K562 (cell line): ENCODE data around the gene SPATS2L. TPM values are rescaled to one million over a fixed set of nuclear protein-coding genes. Genes with fewer than 3 reads are reported as not detected.

Experiments used
- ATAC-seq: fragments of 200-7000 bp; cut with Tn5 transposase; 3 replicates; pipeline ENCODE4 v1.9.1; 2020; ENCODE audit warnings: moderate library complexity
- BruUV-seq: library from RNA; stranded (reverse); fragments of 400-500 nt; replicated peaks from 2 replicates; lab custom pipeline; 2021; lab: Mats Ljungman, UMichigan
- CTCF ChIA-PET: fragments of 300-600 bp; formaldehyde crosslinking; extraction: SDS; loops from one replicate; lab custom pipeline; 2021; ENCODE audit warnings: low intra/inter-chr PET ratio; lab: Yijun Ruan, JAX
- POLR2A ChIA-PET: fragments of 300-600, 350-650 bp; sonication (Branson Sonifier 250); formaldehyde crosslinking; extraction: SDS; loops from one replicate; lab custom pipeline; 2021; ENCODE audit warnings: antibody characterized with exemption, inconsistent platforms; lab: Yijun Ruan, JAX
- DNase-seq, 4 experiments: peaks; one replicate each; pipeline versions ENCODE4 v3.0.0 to v3.0.0-alpha.2; 2011 to 2018; ENCODE audit warnings: low spot score in 3 of 4, mixed read lengths in 3 of 4; ENCODE audit errors: extremely low read depth in 1 of 4
- FAIRE-seq: peaks from 2 replicates; lab custom pipeline; 2011; peaks lifted over from hg19 to GRCh38; lab: Jason Lieb, UNC
- H2AFZ ChIP-seq: 2 replicates; pipeline ENCODE4 v1.6.0; 2011; ENCODE audit warnings: low read depth, low read length, control low read depth, inconsistent platforms
- H3K27ac ChIP-seq: fragments of 200-600 bp; 3 replicates; pipeline ENCODE4 v1.8.0; 2011; ENCODE audit warnings: low read depth, mild to moderate bottlenecking, control low read depth, inconsistent platforms, low read length, moderate library complexity, mixed read lengths; ENCODE audit errors: extremely low read depth
- H3K27me3 ChIP-seq, 2 experiments: fragments of 300-600 bp in 1 of 2; 2 replicates in 1 of 2; 3 replicates in 1 of 2; pipeline versions ENCODE4 v1.6.0 to v1.8.0; 2011; ENCODE audit warnings: inconsistent platforms in 2 of 2, low read length in 2 of 2, mild to moderate bottlenecking in 1 of 2, mixed read lengths in 1 of 2, moderate library complexity in 1 of 2; ENCODE audit not compliant: control insufficient read depth in 2 of 2, insufficient read depth in 2 of 2
- H3K36me3 ChIP-seq: fragments of 300-600 bp; 3 replicates; pipeline ENCODE4 v1.8.0; 2011; ENCODE audit warnings: mild to moderate bottlenecking, low read length, inconsistent platforms; ENCODE audit not compliant: control insufficient read depth, insufficient read depth
- H3K4me1 ChIP-seq, 2 experiments: fragments of 200-600 bp in 1 of 2; replicated peaks in 1 of 2; 2 replicates in 1 of 2; 3 replicates in 1 of 2; pipeline versions ENCODE4 v1.5.1 to v1.8.0; 2011; ENCODE audit warnings: inconsistent platforms in 2 of 2, low read length in 2 of 2, mild to moderate bottlenecking in 1 of 2, mixed read lengths in 1 of 2, moderate library complexity in 1 of 2; ENCODE audit not compliant: control insufficient read depth in 2 of 2, insufficient read depth in 2 of 2
- H3K4me2 ChIP-seq: 2 replicates; pipeline ENCODE4 v1.6.1; 2011; ENCODE audit warnings: low read length, control low read depth, inconsistent platforms, mixed read lengths; ENCODE audit not compliant: insufficient read depth
- H3K4me3 ChIP-seq: fragments of 200-600 bp; sonication (generic), shearing (Covaris generic); 2 replicates; pipeline ENCODE4 v1.5.1; 2016; ENCODE audit warnings: control low read depth, inconsistent platforms
- H3K79me2 ChIP-seq: fragments of 200-600 bp; 3 replicates; pipeline ENCODE4 v1.8.0; 2011; ENCODE audit warnings: low read length, inconsistent platforms; ENCODE audit not compliant: control insufficient read depth, insufficient read depth
- H3K9ac ChIP-seq, 2 experiments: 2 replicates each; pipeline versions ENCODE4 v1.6.0 to v1.6.1; 2011; ENCODE audit warnings: low read depth in 2 of 2, low read length in 2 of 2, control low read depth in 1 of 2, inconsistent platforms in 1 of 2, mild to moderate bottlenecking in 1 of 2, mixed read lengths in 1 of 2; ENCODE audit not compliant: insufficient read depth in 1 of 2
- H3K9me1 ChIP-seq: one replicate; pipeline ENCODE4 v1.6.0; 2011; ENCODE audit warnings: inconsistent platforms, mild to moderate bottlenecking, low read length, moderate library complexity; ENCODE audit not compliant: control insufficient read depth, insufficient read depth
- H3K9me3 ChIP-seq: replicated peaks from 2 replicates; pipeline ENCODE4 v1.5.1; 2011; ENCODE audit warnings: low read depth, low read length, inconsistent platforms; ENCODE audit not compliant: control insufficient read depth, insufficient read depth
- H4K20me1 ChIP-seq: replicated peaks from 2 replicates; pipeline ENCODE4 v1.6.1; 2011; ENCODE audit warnings: low read length, inconsistent platforms, mixed read lengths; ENCODE audit not compliant: control insufficient read depth, insufficient read depth
- ATF3 ChIP-seq, 2 experiments: fragments of 450-650 bp in 1 of 2; sonication (generic) in 1 of 2; formaldehyde crosslinking in 1 of 2; IDR thresholded peaks in 1 of 2; conservative IDR thresholded peaks in 1 of 2; 2 replicates each; pipeline versions ENCODE4 v1.6.1 to v1.8.1; 2016 to 2023; ENCODE audit warnings: mild to moderate bottlenecking in 2 of 2, moderate library complexity in 2 of 2, inconsistent platforms in 1 of 2, missing genetic modification reagents in 1 of 2
- CBX1 ChIP-seq: sonication (generic); IDR thresholded peaks from 2 replicates; pipeline ENCODE4 v1.6.1; 2016; ENCODE audit warnings: antibody characterized with exemption, low read depth, mild to moderate bottlenecking
- CEBPB ChIP-seq: fragments of 450-650 bp; IDR thresholded peaks from 2 replicates; pipeline ENCODE4 v1.6.1; 2016; ENCODE audit warnings: missing genetic modification characterization, missing compliant biosample characterization
- CEBPG ChIP-seq, 3 experiments: fragments of 200-800 bp in 1 of 3; sonication (Bioruptor generic) in 1 of 3; sonication (generic) in 1 of 3; formaldehyde crosslinking in 1 of 3; IDR thresholded peaks in 2 of 3; conservative IDR thresholded peaks in 1 of 3; 2 replicates each; pipeline versions ENCODE4 v1.6.1 to v1.8.0; 2016 to 2022; ENCODE audit warnings: missing compliant biosample characterization in 2 of 3, missing genetic modification characterization in 2 of 3, mild to moderate bottlenecking in 1 of 3, missing genetic modification reagents in 1 of 3
- CREM ChIP-seq: IDR thresholded peaks from 2 replicates; pipeline ENCODE4 v1.6.1; 2014; ENCODE audit warnings: antibody characterized with exemption, low read depth
- CSDE1 ChIP-seq, 2 experiments: fragments of 450-650 bp; IDR thresholded peaks; 2 replicates each; pipeline ENCODE4 v1.6.1; 2016; ENCODE audit warnings: mild to moderate bottlenecking in 1 of 2
- EP400 ChIP-seq: fragments of 450-650 bp; IDR thresholded peaks from 2 replicates; pipeline ENCODE4 v1.6.1; 2017; ENCODE audit warnings: antibody characterized with exemption, mild to moderate bottlenecking, moderate library complexity
- ESRRA ChIP-seq: fragments of 450-650 bp; IDR thresholded peaks from 2 replicates; pipeline ENCODE4 v1.6.1; 2014; ENCODE audit warnings: low read depth, mild to moderate bottlenecking, moderate library complexity, borderline replicate concordance
- GABPB2 ChIP-seq: fragments of 250-450 bp; sonication (Bioruptor Pico); conservative IDR thresholded peaks from 2 replicates; pipeline ENCODE4 v1.5.1; 2021; ENCODE audit warnings: mild to moderate bottlenecking
- GATAD2A ChIP-seq: fragments of 450-650 bp; IDR thresholded peaks from 2 replicates; pipeline ENCODE4 v1.6.1; 2017
- HDAC2 ChIP-seq: fragments of 450-650 bp; IDR thresholded peaks from 2 replicates; pipeline ENCODE4 v1.6.1; 2016; ENCODE audit warnings: mild to moderate bottlenecking
- HEY1 ChIP-seq: fragments of 250-450 bp; sonication (Bioruptor Pico); IDR thresholded peaks from 2 replicates; pipeline ENCODE4 v1.5.0; 2020; ENCODE audit warnings: mild to moderate bottlenecking, moderate library complexity, borderline replicate concordance
- NELFE ChIP-seq: IDR thresholded peaks from 2 replicates; pipeline ENCODE4 v1.6.1; 2011; ENCODE audit warnings: mild to moderate bottlenecking; ENCODE audit not compliant: insufficient read depth, insufficient read length
- SNRNP70 ChIP-seq: fragments of 200-400 bp; formaldehyde crosslinking; optimal IDR thresholded peaks from 2 replicates; pipeline ENCODE3; 2017; ENCODE audit warnings: low read depth, low read length
- SP2 ChIP-seq: IDR thresholded peaks from 2 replicates; pipeline ENCODE4 v1.6.1; 2011; ENCODE audit warnings: mild to moderate bottlenecking, low read depth, low read length, moderate library complexity; ENCODE audit not compliant: poor library complexity, severe bottlenecking; ENCODE audit errors: extremely low read depth
- SRSF9 ChIP-seq: fragments of 200-400 bp; formaldehyde crosslinking; IDR thresholded peaks from 2 replicates; pipeline ENCODE4 v1.6.1; 2017; ENCODE audit warnings: low read depth, low read length, borderline replicate concordance
- STAT5B ChIP-seq: fragments of 250-450 bp; sonication (Bioruptor Pico); IDR thresholded peaks from 2 replicates; pipeline ENCODE4 v1.8.0; 2021; ENCODE audit warnings: mild to moderate bottlenecking, inconsistent platforms
- SUPT5H ChIP-seq: fragments of 450-650 bp; IDR thresholded peaks from 2 replicates; pipeline ENCODE4 v1.6.1; 2016
- TCF3 ChIP-seq: sonication (generic); formaldehyde crosslinking; IDR thresholded peaks from 2 replicates; pipeline ENCODE4 v1.4.0; 2020; ENCODE audit warnings: mild to moderate bottlenecking, missing genetic modification reagents
- THAP7 ChIP-seq: fragments of 250-450 bp; sonication (Bioruptor Pico); IDR thresholded peaks from 2 replicates; pipeline ENCODE4 v1.5.0; 2021
- ZKSCAN3 ChIP-seq: fragments of 250-450 bp; sonication (Bioruptor Pico); IDR thresholded peaks from 2 replicates; pipeline ENCODE4 v1.4.0; 2020
- ZNF133 ChIP-seq: fragments of 250-450 bp; sonication (Bioruptor Pico); IDR thresholded peaks from 2 replicates; pipeline ENCODE4 v1.4.0; 2020; ENCODE audit warnings: mild to moderate bottlenecking
- ZNF311 ChIP-seq: fragments of 250-450 bp; sonication (Bioruptor Pico); IDR thresholded peaks from 2 replicates; pipeline ENCODE4 v1.4.0; 2020; ENCODE audit warnings: mild to moderate bottlenecking, moderate library complexity
- ZNF316 ChIP-seq: fragments of 450-650 bp; IDR thresholded peaks from 2 replicates; pipeline ENCODE4 v1.6.1; 2016
- ZNF655 ChIP-seq: fragments of 250-450 bp; sonication (Bioruptor Pico); IDR thresholded peaks from 2 replicates; pipeline ENCODE4 v1.5.0; 2021
- in situ Hi-C: fragments of 300-500 bp; cut with MboI; formaldehyde crosslinking; loops from 4 replicates; pipeline ENCODE4 v1.15.0; 2018; ENCODE audit warnings: inconsistent platforms, mixed read lengths
- intact Hi-C: fragments of 100-400 bp; cut with micrococcal nuclease; formaldehyde crosslinking; loops from 2 replicates; pipeline ENCODE4 v1.14.2; 2022
- polyA plus RNA-seq, 8 experiments: library from polyadenylated mRNA; depleted of rRNA in 4 of 8; stranded (reverse) in 5 of 8; unstranded in 3 of 8; fragments of >200 nt; fragmentation: Nextera tagmentation in 2 of 8; fragmentation: Illumina TruSeq in 1 of 8; extraction: Ambion mirVana in 2 of 8; extraction: Trizol in 1 of 8; gene quantifications; 2 replicates each; pipeline versions ENCODE4 v1.2.1 to v1.2.3, GENCODE V29; 2011 to 2014; ENCODE audit warnings: inconsistent platforms in 1 of 8, missing spikeins in 1 of 8
- total RNA-seq, 7 experiments: library from RNA; depleted of rRNA in 6 of 7; stranded (reverse); fragments of >200 nt in 6 of 7; fragmentation: Illumina TruSeq in 2 of 7; extraction: Trizol in 2 of 7; gene quantifications; 2 replicates each; pipeline versions ENCODE4 v1.2.1 to v1.2.3, GENCODE V29; 2011 to 2021; ENCODE audit warnings: low replicate concordance in 1 of 7

Gene SPATS2L
- total and polyA plus RNA-seq, 9 of the 15 experiments (the other 6 are each of a cell fraction or from before 2014, with no cell fraction given), result 11.3 to 41.5 (median 24.9) TPM

GRCh38 chr2:200279857-200280256, 26.6 kb upstream of the SPATS2L start:
- in situ Hi-C loops (no loop called here), intact Hi-C loops (no loop called here)
- no peak overlapping the region for H3K4me2 ChIP-seq
- no peaks in the 10 kb centered on the region for H3K9me1 ChIP-seq
- H4K20me1 ChIP-seq, result no peaks in the 10 kb centered on the region
- no peaks in the 10 kb centered on the region for H3K79me2 ChIP-seq
- DNase-seq, result no peak
- no peak overlapping the region for H3K9ac ChIP-seq
- 0 out of 5 replicates have a peak, but pooled peaks cover 0 to 4% of the 10 kb centered on the region in 2 experiments for H3K4me1 ChIP-seq
- CTCF ChIA-PET, result no interaction called here
- FAIRE-seq, result no peak
- H3K27me3 ChIP-seq, result no peaks in the 10 kb centered on the region
- H3K27ac ChIP-seq, result no peak overlapping the region
- H2AFZ ChIP-seq, result no peak overlapping the region
- ATAC-seq, result no peak
- H3K9me3 ChIP-seq, result no peaks in the 10 kb centered on the region
- POLR2A ChIA-PET, result no interaction called here
- no peak overlapping the region for H3K4me3 ChIP-seq
- H3K36me3 ChIP-seq, result no peaks in the 10 kb centered on the region
- no TSS peak for BruUV-seq
- TF ChIP-seq TCF3 (no peak), ZNF316 (no peak), GABPB2 (CRISPR knock-in tag) (no peak), STAT5B (no peak), GATAD2A (no peak), ESRRA (no peak), ZNF133 (CRISPR knock-in tag) (no peak), NELFE (no peak), SUPT5H (no peak), CEBPG (CRISPR knock-in tag; IDR thresholded peaks at IDR 0.05) (no peak), CEBPG (tag; conservative IDR thresholded peaks at IDR 0.05 in 1 of 2, IDR thresholded peaks at IDR 0.05 in 1 of 2) (peak; percentile 51 to 82; a peak in 3 of 4 replicates), CBX1 (no peak), CSDE1 (IDR thresholded peaks at IDR 0.05) (no peak), ZNF655 (CRISPR knock-in tag) (no peak), THAP7 (CRISPR knock-in tag) (no peak), SNRNP70 (no peak), HEY1 (CRISPR knock-in tag) (no peak), ZNF311 (CRISPR knock-in tag) (no peak), SP2 (no peak), CEBPB (peak; percentile 72), CREM (no peak), EP400 (no peak), SRSF9 (no peak), HDAC2 (no peak), ZKSCAN3 (no peak), ATF3 (IDR thresholded peaks at IDR 0.05) (0 out of 2 replicates have a peak, but pooled peaks have one; percentile 7), ATF3 (CRISPR knock-in tag; conservative IDR thresholded peaks at IDR 0.05) (no peak)
